GM06990 (cell line): ENCODE data around the gene MAPK10.

Experiments used
- DNase-seq: peaks from one replicate; pipeline ENCODE4 v3.0.0-alpha.2; 2011; ENCODE audit not compliant: insufficient read length; ENCODE audit errors: extremely low read depth
- H3K27me3 ChIP-seq: replicated peaks from 2 replicates; pipeline ENCODE4 v1.6.0; 2011; ENCODE audit warnings: low read length; ENCODE audit not compliant: control insufficient read depth, insufficient read depth
- H3K36me3 ChIP-seq: 2 replicates; pipeline ENCODE4 v1.5.1; 2011; ENCODE audit warnings: low read length; ENCODE audit not compliant: control insufficient read depth, insufficient read depth
- H3K4me3 ChIP-seq: replicated peaks from 2 replicates; pipeline ENCODE4 v1.5.1; 2011; ENCODE audit warnings: low read depth, mild to moderate bottlenecking, control low read depth, low read length
- TF ChIP-seq, protein P1 (sequence below): IDR thresholded peaks from 2 replicates; pipeline ENCODE4 v1.5.1; 2011; ENCODE audit warnings: low read length, control low read depth, mild to moderate bottlenecking, inconsistent platforms; ENCODE audit not compliant: insufficient read depth, poor library complexity, severe bottlenecking

Gene MAPK10

DNA sequence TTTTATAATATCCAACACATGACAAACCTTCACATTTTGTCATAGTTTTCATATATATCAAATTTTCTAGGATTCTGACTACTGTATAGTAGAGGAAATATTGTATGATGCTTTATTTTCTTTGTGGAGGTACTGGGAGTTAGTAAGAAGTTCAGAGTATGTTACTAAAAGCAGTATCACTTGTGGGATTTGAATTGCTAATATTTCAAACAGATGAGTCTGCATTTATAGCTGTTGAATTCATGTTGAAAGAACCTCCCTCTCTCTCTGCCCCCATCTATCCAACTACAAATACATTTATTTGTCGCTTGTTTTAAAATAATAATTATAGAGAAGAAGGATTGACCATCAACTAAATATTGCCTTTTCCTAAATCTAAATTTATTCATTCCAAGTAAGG, 29.8 kb upstream of the MAPK10 start:
- TF ChIP-seq, protein P1, sequence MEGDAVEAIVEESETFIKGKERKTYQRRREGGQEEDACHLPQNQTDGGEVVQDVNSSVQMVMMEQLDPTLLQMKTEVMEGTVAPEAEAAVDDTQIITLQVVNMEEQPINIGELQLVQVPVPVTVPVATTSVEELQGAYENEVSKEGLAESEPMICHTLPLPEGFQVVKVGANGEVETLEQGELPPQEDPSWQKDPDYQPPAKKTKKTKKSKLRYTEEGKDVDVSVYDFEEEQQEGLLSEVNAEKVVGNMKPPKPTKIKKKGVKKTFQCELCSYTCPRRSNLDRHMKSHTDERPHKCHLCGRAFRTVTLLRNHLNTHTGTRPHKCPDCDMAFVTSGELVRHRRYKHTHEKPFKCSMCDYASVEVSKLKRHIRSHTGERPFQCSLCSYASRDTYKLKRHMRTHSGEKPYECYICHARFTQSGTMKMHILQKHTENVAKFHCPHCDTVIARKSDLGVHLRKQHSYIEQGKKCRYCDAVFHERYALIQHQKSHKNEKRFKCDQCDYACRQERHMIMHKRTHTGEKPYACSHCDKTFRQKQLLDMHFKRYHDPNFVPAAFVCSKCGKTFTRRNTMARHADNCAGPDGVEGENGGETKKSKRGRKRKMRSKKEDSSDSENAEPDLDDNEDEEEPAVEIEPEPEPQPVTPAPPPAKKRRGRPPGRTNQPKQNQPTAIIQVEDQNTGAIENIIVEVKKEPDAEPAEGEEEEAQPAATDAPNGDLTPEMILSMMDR, result no peak
- no peaks in the 10 kb centered on the region for H3K36me3 ChIP-seq
- H3K4me3 ChIP-seq, result no peak overlapping the region
- no peaks in the 10 kb centered on the region for H3K27me3 ChIP-seq
- DNase-seq, result no peak

DNA sequence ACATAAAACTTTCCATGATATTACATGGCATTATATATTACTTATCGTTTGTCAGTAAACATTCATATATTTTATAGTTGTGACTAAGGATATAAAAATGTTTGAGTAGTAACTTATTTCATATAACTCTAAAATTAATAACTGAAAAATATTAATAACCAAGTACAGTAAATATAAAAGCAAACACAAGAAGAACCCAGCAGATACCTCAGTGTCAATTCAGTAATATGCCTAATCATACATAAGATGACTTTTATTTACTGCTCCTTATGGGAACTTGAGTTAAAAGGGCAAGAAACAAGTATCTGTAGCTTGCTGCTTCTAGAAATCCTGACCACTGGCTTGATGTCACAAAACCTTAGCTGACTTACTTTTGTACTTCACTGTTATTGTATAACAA, 28.4 kb upstream of the MAPK10 start:
- TF ChIP-seq, protein P1, result no peak
- Histone ChIP-seq H3K36me3 (no peaks in the 10 kb centered on the region), H3K4me3 (no peak overlapping the region), H3K27me3 (no peaks in the 10 kb centered on the region)
- no peak for DNase-seq

DNA sequence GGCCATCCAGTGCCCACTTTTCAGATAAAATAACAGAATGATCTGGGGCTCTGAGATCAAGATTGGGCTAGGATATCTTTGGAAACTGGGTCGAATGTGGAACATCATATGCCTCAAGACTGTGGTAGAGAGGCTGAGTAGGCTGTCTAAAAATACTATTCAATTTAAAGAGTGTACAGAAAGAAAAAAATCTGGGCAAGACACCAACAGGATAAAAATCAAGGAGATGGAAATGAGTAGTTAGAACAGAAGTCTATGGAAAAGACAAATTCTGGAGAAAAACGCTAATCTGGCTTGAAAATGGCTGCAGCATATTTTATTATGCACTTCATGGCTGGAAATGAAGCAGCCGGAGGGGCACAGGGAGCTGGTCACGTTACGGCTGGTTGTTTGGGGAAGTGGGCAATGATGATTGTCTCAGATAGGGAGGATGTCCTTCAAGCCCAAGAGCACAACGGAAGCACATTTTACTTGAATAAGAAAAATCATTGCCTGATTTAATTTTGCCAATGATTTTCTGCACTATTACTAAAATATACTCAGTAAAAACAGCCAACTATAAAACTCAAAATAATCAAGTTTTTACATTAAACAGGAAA, 27.1 kb upstream of the MAPK10 start:
- TF ChIP-seq, protein P1, result no peak
- no peak for DNase-seq
- H3K27me3 ChIP-seq, result no peaks in the 10 kb centered on the region
- H3K4me3 ChIP-seq, result no peak overlapping the region
- no peaks in the 10 kb centered on the region for H3K36me3 ChIP-seq

DNA sequence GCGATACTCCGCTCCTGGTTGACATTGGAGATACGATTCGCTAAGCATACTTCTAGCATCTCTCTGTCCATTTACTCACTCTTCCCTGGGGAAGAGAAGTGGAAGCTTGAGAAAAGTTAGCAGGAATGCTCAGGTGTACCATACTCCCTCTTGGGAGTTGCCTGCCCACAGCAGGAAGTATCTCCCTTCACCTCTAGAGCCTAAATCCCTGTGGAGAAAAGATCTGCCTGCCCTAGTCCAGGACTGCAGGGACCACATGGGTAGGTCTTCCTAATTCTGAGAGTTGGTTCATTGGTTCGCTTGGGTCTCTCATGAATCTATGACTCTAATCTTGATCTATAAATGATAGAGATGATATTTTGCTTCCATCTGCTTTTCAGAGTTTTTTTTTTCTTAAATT, 26.3 kb upstream of the MAPK10 start:
- no peak for DNase-seq
- TF ChIP-seq, protein P1, result no peak
- no peaks in the 10 kb centered on the region for H3K27me3 ChIP-seq
- H3K4me3 ChIP-seq, result no peak overlapping the region
- no peaks in the 10 kb centered on the region for H3K36me3 ChIP-seq

DNA sequence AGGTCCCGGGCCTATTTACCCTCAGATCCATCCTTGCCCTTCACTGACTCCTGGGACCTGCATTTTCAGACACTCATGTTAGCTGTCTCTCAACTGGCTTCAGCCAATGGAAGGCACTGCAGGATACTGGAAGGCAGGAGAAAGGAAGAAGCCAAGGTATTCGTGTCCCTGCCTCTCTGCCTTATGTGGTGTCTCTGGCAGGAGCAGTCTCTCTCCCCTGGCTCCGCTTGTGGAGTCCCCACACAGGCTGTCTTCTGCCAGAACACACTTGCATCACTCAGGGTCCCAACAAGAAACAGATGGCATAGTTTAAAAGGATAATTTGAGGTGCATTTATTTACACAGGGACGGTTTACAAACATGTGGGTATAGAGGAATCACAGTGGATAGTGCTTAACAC, 21.6 kb upstream of the MAPK10 start:
- Histone ChIP-seq H3K36me3 (no peaks in the 10 kb centered on the region), H3K27me3 (no peaks in the 10 kb centered on the region), H3K4me3 (no peak overlapping the region)
- DNase-seq, result no peak
- TF ChIP-seq, protein P1, result no peak

DNA sequence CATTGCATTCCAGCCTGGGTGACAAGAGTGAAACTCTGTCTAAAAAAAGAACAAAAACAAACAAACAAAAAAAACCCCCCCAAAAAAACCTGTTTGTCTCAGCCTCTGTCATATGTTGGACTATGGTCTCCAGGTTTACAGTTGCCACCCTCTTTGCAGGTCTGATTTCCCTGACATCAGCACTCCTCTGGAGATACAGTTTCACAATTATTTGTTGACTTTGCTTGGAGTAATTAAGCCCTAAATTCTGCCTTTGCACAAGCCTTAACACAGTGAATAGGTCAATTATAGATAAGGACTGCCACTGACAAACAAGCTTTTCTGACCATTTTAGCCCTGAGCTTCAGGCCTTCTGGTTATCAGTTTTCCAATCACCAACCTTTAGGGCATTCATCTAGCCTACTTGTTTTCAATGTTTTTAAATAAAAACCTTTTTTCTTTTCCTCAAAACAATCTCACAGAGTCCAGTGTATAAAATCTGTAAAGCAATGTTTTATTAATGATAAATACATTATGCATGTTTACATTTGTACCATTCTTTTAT, 20.4 kb upstream of the MAPK10 start:
- no peak for DNase-seq
- H3K27me3 ChIP-seq, result no peaks in the 10 kb centered on the region
- no peaks in the 10 kb centered on the region for H3K36me3 ChIP-seq
- TF ChIP-seq, protein P1, result no peak
- H3K4me3 ChIP-seq, result no peak overlapping the region
